ENCODE measurements around the gene PARD3B.

Gene PARD3B

GRCh38 chr2:205462681-205463345 is 917.5 kb downstream of the PARD3B start:
- no peak for TF ChIP-seq CTCF (IDR thresholded peaks at IDR 0.05; ENCODE audit: low read length, missing control alignments)
- H3K4me3 ChIP-seq (replicated peaks; ENCODE audit: low read depth, low read length), result no peak overlapping the region
- DNase-seq (ENCODE audit: low read depth), result no peak

- no peak for TF ChIP-seq CTCF (IDR thresholded peaks at IDR 0.05; ENCODE audit: low read length, missing control alignments)
- no peak for DNase-seq (ENCODE audit: low read depth)
- no peak overlapping the region for H3K4me3 ChIP-seq (replicated peaks; ENCODE audit: low read depth, low read length)
Measured at GRCh38 chr2:205463466-205464025, 918.3 kb downstream of the PARD3B start.

- no peak for DNase-seq (ENCODE audit: low read depth)
- H3K4me3 ChIP-seq (replicated peaks; ENCODE audit: low read depth, low read length), result no peak overlapping the region
- no peak for TF ChIP-seq CTCF (IDR thresholded peaks at IDR 0.05; ENCODE audit: low read length, missing control alignments)
Measured at GRCh38 chr2:205464681-205465080, 919.4 kb downstream of the PARD3B start.

GRCh38 chr2:205465791-205466190 is 920.5 kb downstream of the PARD3B start:
- no peak overlapping the region for H3K4me3 ChIP-seq (replicated peaks; ENCODE audit: low read depth, low read length)
- DNase-seq (ENCODE audit: low read depth), result no peak
- no peak for TF ChIP-seq CTCF (IDR thresholded peaks at IDR 0.05; ENCODE audit: low read length, missing control alignments)

- no peak for TF ChIP-seq CTCF (IDR thresholded peaks at IDR 0.05; ENCODE audit: low read length, missing control alignments)
- H3K4me3 ChIP-seq (replicated peaks; ENCODE audit: low read depth, low read length), result no peak overlapping the region
- DNase-seq (ENCODE audit: low read depth), result no peak
Measured at GRCh38 chr2:205471776-205472175, 926.5 kb downstream of the PARD3B start.

GRCh38 chr2:205473791-205474190 is 928.5 kb downstream of the PARD3B start:
- no peak for DNase-seq (ENCODE audit: low read depth)
- no peak overlapping the region for H3K4me3 ChIP-seq (replicated peaks; ENCODE audit: low read depth, low read length)
- no peak for TF ChIP-seq CTCF (IDR thresholded peaks at IDR 0.05; ENCODE audit: low read length, missing control alignments)

All from fibroblast of pulmonary artery (primary cell).